Measurements from ENCODE around the gene GABBR2. TPM values are rescaled to one million over a fixed set of nuclear protein-coding genes. Genes with fewer than 3 reads are reported as not detected.

GABBR2 gene
- total RNA-seq, 4 donors from 2014 or later, result 2.4 to 13.6 (median 10.0) TPM

DNA sequence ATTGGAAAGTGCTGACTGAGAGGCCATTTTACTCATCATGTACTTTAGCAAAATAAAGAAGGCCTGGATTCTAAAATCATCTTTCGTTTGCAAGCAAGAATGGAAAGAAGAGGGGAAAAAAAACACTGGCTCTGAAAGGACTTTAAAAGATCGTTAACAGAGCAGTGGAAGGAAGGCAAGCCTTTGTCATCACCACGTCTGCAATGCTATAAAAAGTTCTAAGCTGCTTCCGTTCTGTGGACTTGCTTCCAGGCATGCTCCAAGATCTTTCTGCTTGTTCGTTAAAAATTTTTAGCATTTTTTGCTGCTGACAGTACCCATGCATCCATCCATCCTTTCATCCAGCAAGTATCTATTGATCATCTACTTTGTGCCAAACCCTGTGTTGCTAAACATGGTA lies 226.5 kb downstream of the GABBR2 start:
- Histone ChIP-seq H3K36me3 (no peaks in the 10 kb centered on the region), H3K27me3 (no peaks in the 10 kb centered on the region), H3K4me1 (peaks cover 0 to 4% of the 10 kb centered on the region in 2 donors), H3K4me3 (replicated peaks in 1 of 3) (no peak overlapping the region), H3K27ac (no peak overlapping the region), H3K9me3 (no peaks in the 10 kb centered on the region)
- 72% methylated on average over 5 of the region's 5 CpGs for WGBS, 2 donors
- DNase-seq, result no peak
- intact Hi-C loops (cut with DNase I), result no loop called here
- TF ChIP-seq, protein P1, sequence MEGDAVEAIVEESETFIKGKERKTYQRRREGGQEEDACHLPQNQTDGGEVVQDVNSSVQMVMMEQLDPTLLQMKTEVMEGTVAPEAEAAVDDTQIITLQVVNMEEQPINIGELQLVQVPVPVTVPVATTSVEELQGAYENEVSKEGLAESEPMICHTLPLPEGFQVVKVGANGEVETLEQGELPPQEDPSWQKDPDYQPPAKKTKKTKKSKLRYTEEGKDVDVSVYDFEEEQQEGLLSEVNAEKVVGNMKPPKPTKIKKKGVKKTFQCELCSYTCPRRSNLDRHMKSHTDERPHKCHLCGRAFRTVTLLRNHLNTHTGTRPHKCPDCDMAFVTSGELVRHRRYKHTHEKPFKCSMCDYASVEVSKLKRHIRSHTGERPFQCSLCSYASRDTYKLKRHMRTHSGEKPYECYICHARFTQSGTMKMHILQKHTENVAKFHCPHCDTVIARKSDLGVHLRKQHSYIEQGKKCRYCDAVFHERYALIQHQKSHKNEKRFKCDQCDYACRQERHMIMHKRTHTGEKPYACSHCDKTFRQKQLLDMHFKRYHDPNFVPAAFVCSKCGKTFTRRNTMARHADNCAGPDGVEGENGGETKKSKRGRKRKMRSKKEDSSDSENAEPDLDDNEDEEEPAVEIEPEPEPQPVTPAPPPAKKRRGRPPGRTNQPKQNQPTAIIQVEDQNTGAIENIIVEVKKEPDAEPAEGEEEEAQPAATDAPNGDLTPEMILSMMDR (IDR thresholded peaks at IDR 0.05), result no peak
- no peak for TF ChIP-seq POLR2A (IDR thresholded peaks at IDR 0.05)

DNA sequence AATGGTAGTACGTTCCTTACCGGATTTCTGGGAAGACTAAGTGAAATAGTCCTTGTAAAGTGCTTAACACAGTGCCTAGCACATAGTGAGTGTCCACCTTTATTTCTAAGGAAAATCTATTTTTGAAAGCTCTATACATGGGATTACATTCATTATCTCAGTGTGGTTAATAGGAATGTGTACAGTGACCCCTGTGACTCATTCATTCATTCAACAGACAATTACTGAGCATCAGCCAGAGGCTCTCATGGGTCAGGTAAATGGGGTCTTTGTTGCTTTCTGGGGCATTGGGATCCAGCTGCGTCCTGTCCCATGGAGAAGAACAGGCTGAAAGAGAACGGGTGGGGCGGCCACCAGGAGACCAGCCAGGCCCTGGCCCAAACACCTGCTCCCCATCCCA lies 227.1 kb downstream of the GABBR2 start:
- TF ChIP-seq, protein P1 (IDR thresholded peaks at IDR 0.05), result no peak
- no peak for TF ChIP-seq POLR2A (IDR thresholded peaks at IDR 0.05)
- no peaks in the 10 kb centered on the region for H3K9me3 ChIP-seq
- no peak for DNase-seq
- H3K27ac ChIP-seq, result no peak overlapping the region
- WGBS, 2 donors, result 68 to 72% methylated on average over 5 of the region's 5 CpGs
- H3K4me1 ChIP-seq, result peaks cover 0 to 4% of the 10 kb centered on the region in 2 donors
- intact Hi-C loops (cut with DNase I), result no loop called here
- H3K36me3 ChIP-seq, result no peaks in the 10 kb centered on the region
- no peak overlapping the region for H3K4me3 ChIP-seq (replicated peaks in 1 of 3)
- no peaks in the 10 kb centered on the region for H3K27me3 ChIP-seq

DNA sequence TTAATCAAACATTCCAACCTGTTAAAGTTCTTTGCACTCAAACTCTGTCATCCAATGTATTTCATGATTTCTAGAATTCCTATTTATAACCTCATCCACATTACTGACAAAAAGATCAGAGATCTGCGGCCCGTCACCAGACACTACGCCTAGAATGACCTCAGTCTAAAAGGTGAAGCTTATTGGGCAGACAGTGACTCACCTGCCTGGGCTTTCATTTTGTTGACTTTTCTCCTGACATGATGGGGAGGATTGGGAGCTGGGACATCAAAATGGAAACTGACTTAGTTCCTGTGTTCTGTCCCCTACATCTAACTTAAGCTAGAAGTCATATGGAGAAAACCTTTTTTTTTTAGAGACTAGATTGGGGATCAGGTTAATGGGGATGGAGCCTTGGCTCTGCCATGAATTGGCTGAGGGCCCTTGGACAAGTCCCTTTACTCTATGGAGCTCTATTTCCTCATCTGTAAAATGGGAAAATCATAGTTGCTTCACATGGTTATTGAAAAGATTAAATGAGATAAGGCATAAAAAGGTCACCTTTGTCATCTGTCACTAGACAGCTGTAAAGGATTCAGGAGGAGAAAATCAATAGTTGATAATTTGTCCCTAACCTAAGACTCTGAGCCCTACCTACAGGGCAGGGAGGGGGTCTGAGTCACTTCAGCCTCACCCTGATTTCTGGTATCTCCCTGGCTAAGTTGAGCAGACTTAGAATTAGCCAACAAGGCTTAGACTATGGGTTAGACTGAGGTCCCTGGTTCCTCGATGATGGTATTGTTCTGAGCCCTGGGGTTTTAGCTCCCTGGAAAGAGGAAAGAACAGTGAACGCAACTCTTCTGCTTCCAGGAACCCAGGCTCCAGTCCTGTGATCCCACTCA lies 228.5 kb downstream of the GABBR2 start:
- H3K27ac ChIP-seq, result no peak overlapping the region
- H3K36me3 ChIP-seq, result no peaks in the 10 kb centered on the region
- no peaks in the 10 kb centered on the region for H3K27me3 ChIP-seq
- H3K9me3 ChIP-seq, result no peaks in the 10 kb centered on the region
- peaks cover 0 to 4% of the 10 kb centered on the region in 2 donors for H3K4me1 ChIP-seq
- intact Hi-C loops (cut with DNase I), result no loop called here
- DNase-seq, result no peak
- 94 to 98% methylated on average over 5 of the region's 5 CpGs for WGBS, 2 donors
- H3K4me3 ChIP-seq (replicated peaks in 1 of 3), result no peak overlapping the region
- TF ChIP-seq, protein P1 (IDR thresholded peaks at IDR 0.05), result no peak
- TF ChIP-seq POLR2A (IDR thresholded peaks at IDR 0.05), result no peak

DNA sequence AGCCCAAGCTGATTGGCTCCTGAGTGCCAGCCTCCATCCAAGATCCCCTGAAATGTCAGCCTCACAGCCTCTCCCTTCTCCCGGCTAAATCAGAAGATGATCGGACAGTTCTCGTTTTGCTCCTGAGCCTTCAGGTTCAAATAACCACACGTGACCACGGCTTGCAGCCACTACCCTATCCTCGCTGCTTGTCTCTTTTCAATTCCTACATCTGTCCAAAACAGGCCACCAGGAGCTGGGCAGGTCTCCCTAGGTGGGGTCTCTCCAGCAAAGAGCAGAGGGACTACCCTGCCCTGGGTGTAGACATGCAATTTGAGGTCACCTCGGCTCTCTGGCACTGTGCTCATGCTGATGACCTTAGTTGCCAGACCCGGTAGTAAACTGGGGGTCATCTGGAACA lies 229.3 kb downstream of the GABBR2 start:
- Histone ChIP-seq H3K27me3 (no peaks in the 10 kb centered on the region), H3K36me3 (no peaks in the 10 kb centered on the region), H3K9me3 (no peaks in the 10 kb centered on the region), H3K27ac (no peak overlapping the region), H3K4me3 (replicated peaks in 1 of 3) (no peak overlapping the region), H3K4me1 (peaks cover 0 to 3% of the 10 kb centered on the region in 2 donors)
- intact Hi-C loops (cut with DNase I), result no loop called here
- 95 to 96% methylated on average over 8 of the region's 8 CpGs for WGBS, 2 donors
- TF ChIP-seq POLR2A (IDR thresholded peaks at IDR 0.05), result no peak
- TF ChIP-seq, protein P1 (IDR thresholded peaks at IDR 0.05), result no peak
- no peak for DNase-seq

DNA sequence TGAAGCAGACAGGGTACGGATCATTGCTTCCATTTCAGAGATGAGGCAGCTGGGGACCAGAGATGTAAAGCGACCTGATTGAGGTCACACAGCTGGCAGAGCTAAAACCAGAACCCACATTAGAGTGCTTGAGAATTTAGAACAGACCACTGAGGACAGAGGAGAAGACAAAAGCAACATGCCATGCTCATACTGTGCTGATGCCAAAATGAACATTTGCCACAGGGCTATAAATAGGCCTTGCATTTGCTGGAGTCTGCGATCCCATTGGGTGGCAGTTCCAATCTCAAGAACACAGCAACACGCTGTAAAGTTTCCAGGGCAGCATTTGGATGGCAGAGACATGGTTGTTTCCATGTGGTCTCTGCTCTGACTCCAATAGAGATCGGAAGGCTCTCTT lies 230.9 kb downstream of the GABBR2 start:
- TF ChIP-seq, protein P1 (IDR thresholded peaks at IDR 0.05), result no peak
- Histone ChIP-seq H3K9me3 (no peaks in the 10 kb centered on the region), H3K4me1 (no peaks in the 10 kb centered on the region), H3K27me3 (no peaks in the 10 kb centered on the region), H3K4me3 (replicated peaks in 1 of 3) (no peak overlapping the region), H3K36me3 (no peaks in the 10 kb centered on the region), H3K27ac (no peak overlapping the region)
- 88 to 97% methylated on average over 5 of the region's 5 CpGs for WGBS, 2 donors
- intact Hi-C loops (cut with DNase I), result no loop called here
- no peak for DNase-seq
